HepG2 (cell line): ENCODE results near the gene ZNF213. TPM values are rescaled to one million over a fixed set of nuclear protein-coding genes. Genes with fewer than 3 reads are reported as not detected.

Source experiments
- ELF1 ChIP-seq: sonication (generic); formaldehyde crosslinking; IDR thresholded peaks from 2 replicates; pipeline ENCODE4 v1.4.0; 2020; ENCODE audit warnings: missing genetic modification reagents
- FOXM1 ChIP-seq: sonication (generic); formaldehyde crosslinking; IDR thresholded peaks from 2 replicates; pipeline ENCODE4 v1.5.0; 2020; ENCODE audit warnings: missing genetic modification reagents
- GPBP1L1 ChIP-seq: sonication (generic); formaldehyde crosslinking; IDR thresholded peaks from 2 replicates; pipeline ENCODE4 v1.5.0; 2020; ENCODE audit warnings: mild to moderate bottlenecking, missing genetic modification reagents
- MAFG ChIP-seq: sonication (generic); formaldehyde crosslinking; IDR thresholded peaks from 2 replicates; pipeline ENCODE4 v1.5.1; 2020; ENCODE audit warnings: mild to moderate bottlenecking, missing genetic modification reagents
- MBD4 ChIP-seq: IDR thresholded peaks from 2 replicates; pipeline ENCODE4 v1.6.1; 2012; ENCODE audit warnings: low read length, inconsistent platforms, borderline replicate concordance
- MLX ChIP-seq: IDR thresholded peaks from 2 replicates; pipeline ENCODE4 v1.6.1; 2016
- SOX13 ChIP-seq, 3 experiments: fragments of 450-650 bp in 1 of 3; sonication (generic) in 1 of 3; formaldehyde crosslinking in 1 of 3; IDR thresholded peaks in 2 of 3; conservative IDR thresholded peaks in 1 of 3; 2 replicates each; pipeline versions ENCODE4 v1.5.0 to v1.6.1; 2016 to 2020; ENCODE audit warnings: antibody characterized with exemption in 1 of 3, mild to moderate bottlenecking in 1 of 3, missing compliant biosample characterization in 1 of 3, missing genetic modification reagents in 1 of 3, moderate library complexity in 1 of 3
- SOX5 ChIP-seq: IDR thresholded peaks from 2 replicates; pipeline ENCODE4 v1.6.1; 2016; ENCODE audit warnings: borderline replicate concordance
- SPEN ChIP-seq: sonication (generic); formaldehyde crosslinking; IDR thresholded peaks from 2 replicates; pipeline ENCODE4 v1.5.1; 2020; ENCODE audit warnings: low read depth, mild to moderate bottlenecking, missing genetic modification reagents
- TERF1 ChIP-seq: sonication (generic); formaldehyde crosslinking; IDR thresholded peaks from 2 replicates; pipeline ENCODE4 v1.8.0; 2022; ENCODE audit warnings: mild to moderate bottlenecking, missing genetic modification reagents, moderate library complexity
- ZMYM4 ChIP-seq: sonication (generic); formaldehyde crosslinking; IDR thresholded peaks from 2 replicates; pipeline ENCODE4 v1.8.1; 2023; ENCODE audit warnings: mild to moderate bottlenecking, missing genetic modification reagents
- ZNF234 ChIP-seq: sonication (generic); formaldehyde crosslinking; conservative IDR thresholded peaks from 2 replicates; pipeline ENCODE4 v1.5.1; 2020; ENCODE audit warnings: mild to moderate bottlenecking, missing genetic modification reagents
- ZNF720 ChIP-seq: sonication (generic); formaldehyde crosslinking; IDR thresholded peaks from 2 replicates; pipeline ENCODE4 v1.4.0; 2020; ENCODE audit warnings: missing genetic modification reagents
- polyA plus RNA-seq, 8 experiments: library from polyadenylated mRNA; depleted of rRNA in 3 of 8; stranded (reverse) in 7 of 8; unstranded in 1 of 8; fragments of >200 nt; fragmentation: Illumina TruSeq in 4 of 8; extraction: Trizol in 4 of 8; gene quantifications; 2 replicates each; pipeline versions ENCODE4 v1.2.1 to v1.2.3, GENCODE V29; 2011 to 2016; ENCODE audit warnings: low read depth in 4 of 8, missing spikeins in 1 of 8, mixed read lengths in 1 of 8; ENCODE audit not compliant: insufficient read depth in 1 of 8
- total RNA-seq, 5 experiments: library from RNA; depleted of rRNA; stranded (reverse); fragments of >200 nt; fragmentation: Illumina TruSeq; extraction: Trizol; gene quantifications; 2 replicates each; pipeline ENCODE4 v1.2.3, GENCODE V29; 2016; ENCODE audit warnings: low read depth in 1 of 5
- TF ChIP-seq, protein P1 (sequence below): sonication (generic); formaldehyde crosslinking; IDR thresholded peaks from 2 replicates; pipeline ENCODE4 v1.4.0; 2020; ENCODE audit warnings: missing genetic modification reagents, borderline replicate concordance
- TF ChIP-seq, protein P2 (sequence below): IDR thresholded peaks from 2 replicates; pipeline ENCODE4 v1.6.1; 2016
- TF ChIP-seq, protein P3 (sequence below): sonication (generic); formaldehyde crosslinking; IDR thresholded peaks from 2 replicates; pipeline ENCODE4 v1.8.1; 2023; ENCODE audit warnings: mild to moderate bottlenecking, moderate library complexity, missing genetic modification reagents
- TF ChIP-seq, protein P4 (sequence below): IDR thresholded peaks from 2 replicates; pipeline ENCODE4 v1.6.1; 2016; ENCODE audit warnings: control low read depth

Gene ZNF213
- total and polyA plus RNA-seq, 2 of the 13 experiments (the other 11 are each of a cell fraction or from before 2014, with no cell fraction given), result 0.59 to 0.97 TPM

GRCh38 chr16:3112058-3112880 lies 22.6 kb upstream of the ZNF213 start, which contains the start of gene ZNF205 (continued):
- TF ChIP-seq TERF1 (no peak), FOXM1 (CRISPR knock-in tag) (no peak), ZNF720 (no peak), MAFG (CRISPR knock-in tag) (no peak), SOX5 (CRISPR knock-in tag) (no peak; the same call in 1 of the 2 replicates), SPEN (CRISPR knock-in tag) (peak; percentile 89), GPBP1L1 (no peak), ZMYM4 (peak; percentile 64), SOX13 (IDR thresholded peaks at IDR 0.05) (no peak), SOX13 (CRISPR knock-in tag; conservative IDR thresholded peaks at IDR 0.05 in 1 of 2, IDR thresholded peaks at IDR 0.05 in 1 of 2) (peak in 1 of 2 experiments; percentile 42; a peak in 1 of 4 replicates), ZNF234 (CRISPR knock-in tag) (no peak), MLX (no peak), MBD4 (no peak), ELF1 (CRISPR knock-in tag) (peak; percentile 76)
- TF ChIP-seq, protein P1, sequence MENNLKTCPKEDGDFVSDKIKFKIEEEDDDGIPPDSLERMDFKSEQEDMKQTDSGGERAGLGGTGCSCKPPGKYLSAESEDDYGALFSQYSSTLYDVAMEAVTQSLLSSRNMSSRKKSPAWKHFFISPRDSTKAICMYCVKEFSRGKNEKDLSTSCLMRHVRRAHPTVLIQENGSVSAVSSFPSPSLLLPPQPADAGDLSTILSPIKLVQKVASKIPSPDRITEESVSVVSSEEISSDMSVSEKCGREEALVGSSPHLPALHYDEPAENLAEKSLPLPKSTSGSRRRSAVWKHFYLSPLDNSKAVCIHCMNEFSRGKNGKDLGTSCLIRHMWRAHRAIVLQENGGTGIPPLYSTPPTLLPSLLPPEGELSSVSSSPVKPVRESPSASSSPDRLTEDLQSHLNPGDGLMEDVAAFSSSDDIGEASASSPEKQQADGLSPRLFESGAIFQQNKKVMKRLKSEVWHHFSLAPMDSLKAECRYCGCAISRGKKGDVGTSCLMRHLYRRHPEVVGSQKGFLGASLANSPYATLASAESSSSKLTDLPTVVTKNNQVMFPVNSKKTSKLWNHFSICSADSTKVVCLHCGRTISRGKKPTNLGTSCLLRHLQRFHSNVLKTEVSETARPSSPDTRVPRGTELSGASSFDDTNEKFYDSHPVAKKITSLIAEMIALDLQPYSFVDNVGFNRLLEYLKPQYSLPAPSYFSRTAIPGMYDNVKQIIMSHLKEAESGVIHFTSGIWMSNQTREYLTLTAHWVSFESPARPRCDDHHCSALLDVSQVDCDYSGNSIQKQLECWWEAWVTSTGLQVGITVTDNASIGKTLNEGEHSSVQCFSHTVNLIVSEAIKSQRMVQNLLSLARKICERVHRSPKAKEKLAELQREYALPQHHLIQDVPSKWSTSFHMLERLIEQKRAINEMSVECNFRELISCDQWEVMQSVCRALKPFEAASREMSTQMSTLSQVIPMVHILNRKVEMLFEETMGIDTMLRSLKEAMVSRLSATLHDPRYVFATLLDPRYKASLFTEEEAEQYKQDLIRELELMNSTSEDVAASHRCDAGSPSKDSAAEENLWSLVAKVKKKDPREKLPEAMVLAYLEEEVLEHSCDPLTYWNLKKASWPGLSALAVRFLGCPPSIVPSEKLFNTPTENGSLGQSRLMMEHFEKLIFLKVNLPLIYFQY, result peak; percentile 74; the same call in 1 of the 2 replicates
- TF ChIP-seq, protein P2, sequence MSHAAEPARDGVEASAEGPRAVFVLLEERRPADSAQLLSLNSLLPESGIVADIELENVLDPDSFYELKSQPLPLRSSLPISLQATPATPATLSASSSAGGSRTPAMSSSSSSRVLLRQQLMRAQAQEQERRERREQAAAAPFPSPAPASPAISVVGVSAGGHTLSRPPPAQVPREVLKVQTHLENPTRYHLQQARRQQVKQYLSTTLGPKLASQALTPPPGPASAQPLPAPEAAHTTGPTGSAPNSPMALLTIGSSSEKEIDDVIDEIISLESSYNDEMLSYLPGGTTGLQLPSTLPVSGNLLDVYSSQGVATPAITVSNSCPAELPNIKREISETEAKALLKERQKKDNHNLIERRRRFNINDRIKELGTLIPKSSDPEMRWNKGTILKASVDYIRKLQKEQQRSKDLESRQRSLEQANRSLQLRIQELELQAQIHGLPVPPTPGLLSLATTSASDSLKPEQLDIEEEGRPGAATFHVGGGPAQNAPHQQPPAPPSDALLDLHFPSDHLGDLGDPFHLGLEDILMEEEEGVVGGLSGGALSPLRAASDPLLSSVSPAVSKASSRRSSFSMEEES (CRISPR knock-in tag), result no peak
- TF ChIP-seq, protein P3, sequence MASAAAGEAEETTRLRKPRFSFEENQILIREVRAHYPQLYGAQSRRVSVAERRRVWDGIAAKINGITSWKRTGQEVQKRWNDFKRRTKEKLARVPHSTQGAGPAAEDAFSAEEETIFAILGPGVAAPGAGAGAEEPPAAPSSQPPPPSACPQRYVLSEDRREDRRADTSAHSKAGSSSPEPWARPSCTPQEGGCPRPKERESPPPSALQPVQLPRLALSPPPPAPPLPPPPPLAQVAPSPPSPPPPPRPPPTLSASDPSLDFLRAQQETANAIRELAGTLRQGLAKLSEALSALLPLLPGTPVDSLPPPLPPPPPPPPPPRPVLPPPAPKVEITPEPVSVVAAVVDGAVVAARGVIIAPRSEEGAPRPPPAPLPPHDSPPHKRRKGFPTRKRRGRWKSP (CRISPR knock-in tag), result no peak
- TF ChIP-seq, protein P4, sequence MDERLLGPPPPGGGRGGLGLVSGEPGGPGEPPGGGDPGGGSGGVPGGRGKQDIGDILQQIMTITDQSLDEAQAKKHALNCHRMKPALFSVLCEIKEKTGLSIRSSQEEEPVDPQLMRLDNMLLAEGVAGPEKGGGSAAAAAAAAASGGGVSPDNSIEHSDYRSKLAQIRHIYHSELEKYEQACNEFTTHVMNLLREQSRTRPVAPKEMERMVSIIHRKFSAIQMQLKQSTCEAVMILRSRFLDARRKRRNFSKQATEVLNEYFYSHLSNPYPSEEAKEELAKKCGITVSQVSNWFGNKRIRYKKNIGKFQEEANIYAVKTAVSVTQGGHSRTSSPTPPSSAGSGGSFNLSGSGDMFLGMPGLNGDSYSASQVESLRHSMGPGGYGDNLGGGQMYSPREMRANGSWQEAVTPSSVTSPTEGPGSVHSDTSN, result no peak
